NT2/D1 (cell line): Measurements from ENCODE around the gene R3HCC1L.
"Not testable (repeated sequence)": the region's sequence is repeated elsewhere in the genome, so short reads cannot be mapped to it uniquely, and the experiment has no call there.

Source experiments
- DNase-seq: peaks from one replicate; pipeline ENCODE4 v3.0.0-alpha.2; 2011; ENCODE audit warnings: low read depth, low spot score
- H3K27me3 ChIP-seq: 2 replicates; pipeline ENCODE4 v1.6.0; 2011; ENCODE audit warnings: mild to moderate bottlenecking; ENCODE audit not compliant: insufficient read length, insufficient read depth
- H3K36me3 ChIP-seq: 2 replicates; pipeline ENCODE4 v1.6.1; 2011; ENCODE audit warnings: mild to moderate bottlenecking, low read length, mixed read lengths; ENCODE audit not compliant: insufficient read depth, insufficient read length
- H3K4me1 ChIP-seq: 2 replicates; pipeline ENCODE4 v1.5.1; 2011; ENCODE audit not compliant: insufficient read depth, insufficient read length
- H3K4me3 ChIP-seq: 2 replicates; pipeline ENCODE4 v1.5.1; 2011; ENCODE audit warnings: low read depth; ENCODE audit not compliant: insufficient read length
- H3K9ac ChIP-seq: 2 replicates; pipeline ENCODE4 v1.6.0; 2011; ENCODE audit warnings: low read depth; ENCODE audit not compliant: insufficient read length
- H3K9me3 ChIP-seq: 2 replicates; pipeline ENCODE4 v1.5.1; 2011; ENCODE audit warnings: mild to moderate bottlenecking, low read length; ENCODE audit not compliant: insufficient read depth
- SUZ12 ChIP-seq: IDR thresholded peaks from 2 replicates; pipeline ENCODE4 v1.6.1; 2011; ENCODE audit not compliant: insufficient read length, insufficient read depth; ENCODE audit errors: extremely low read depth
- YY1 ChIP-seq: IDR thresholded peaks from 2 replicates; pipeline ENCODE4 v1.6.1; 2011; ENCODE audit not compliant: insufficient read length, insufficient read depth
- ZNF274 ChIP-seq: IDR thresholded peaks from 2 replicates; pipeline ENCODE4 v1.6.1; 2011; ENCODE audit warnings: mild to moderate bottlenecking, low read depth, low read length

R3HCC1L gene

GRCh38 chr10:98150544-98150943 lies 16.1 kb downstream of the R3HCC1L start:
- Histone ChIP-seq H3K27me3 (no peaks in the 10 kb centered on the region), H3K9ac (no peak overlapping the region), H3K4me1 (no peaks in the 10 kb centered on the region), H3K9me3 (peaks cover 40% of the 10 kb centered on the region), H3K4me3 (no peak overlapping the region), H3K36me3 (peaks cover 10% of the 10 kb centered on the region)
- no peak for TF ChIP-seq YY1
- TF ChIP-seq SUZ12: no peak
- no peak for TF ChIP-seq ZNF274
- DNase-seq: no peak

GRCh38 chr10:98152778-98153177 lies 18.3 kb downstream of the R3HCC1L start:
- H3K36me3 ChIP-seq: peaks cover 17% of the 10 kb centered on the region
- not testable (repeated sequence) for H3K9ac ChIP-seq, H3K4me1 ChIP-seq, H3K27me3 ChIP-seq, H3K4me3 ChIP-seq, DNase-seq
- H3K9me3 ChIP-seq: peaks cover 31% of the 10 kb centered on the region

GRCh38 chr10:98153213-98153958 lies 18.9 kb downstream of the R3HCC1L start:
- H3K9ac ChIP-seq, H3K4me1 ChIP-seq, H3K4me3 ChIP-seq, H3K27me3 ChIP-seq, DNase-seq: not testable (repeated sequence)
- peaks cover 28% of the 10 kb centered on the region for H3K9me3 ChIP-seq
- H3K36me3 ChIP-seq: peaks cover 17% of the 10 kb centered on the region

- DNase-seq: no peak
- Histone ChIP-seq H3K9me3 (peaks cover 21% of the 10 kb centered on the region), H3K4me1 (no peaks in the 10 kb centered on the region), H3K9ac (no peak overlapping the region), H3K4me3 (no peak overlapping the region), H3K36me3 (peaks cover 17% of the 10 kb centered on the region), H3K27me3 (no peaks in the 10 kb centered on the region)
- TF ChIP-seq YY1: no peak
These were observed 19.6 kb downstream of the R3HCC1L start for GRCh38 chr10:98154076-98154475.

GRCh38 chr10:98158576-98158975 lies 24.1 kb downstream of the R3HCC1L start:
- Histone ChIP-seq H3K9me3 (no peaks in the 10 kb centered on the region), H3K4me1 (no peaks in the 10 kb centered on the region), H3K27me3 (no peaks in the 10 kb centered on the region), H3K4me3 (no peak overlapping the region), H3K9ac (no peak overlapping the region), H3K36me3 (peaks cover 21% of the 10 kb centered on the region)
- DNase-seq: no peak
- no peak for TF ChIP-seq ZNF274
- no peak for TF ChIP-seq SUZ12
- TF ChIP-seq YY1: no peak

- no peaks in the 10 kb centered on the region for H3K9me3 ChIP-seq
- no peak for DNase-seq
- H3K4me3 ChIP-seq: no peak overlapping the region
- no peaks in the 10 kb centered on the region for H3K27me3 ChIP-seq
- TF ChIP-seq YY1 (no peak), SUZ12 (no peak), ZNF274 (no peak)
- no peaks in the 10 kb centered on the region for H3K4me1 ChIP-seq
- peaks cover 31% of the 10 kb centered on the region for H3K36me3 ChIP-seq
- no peak overlapping the region for H3K9ac ChIP-seq
These were observed 29.5 kb downstream of the R3HCC1L start for GRCh38 chr10:98163941-98164340.

- TF ChIP-seq ZNF274: no peak
- TF ChIP-seq SUZ12: no peak
- TF ChIP-seq YY1: no peak
These were observed 32.7 kb downstream of the R3HCC1L start for GRCh38 chr10:98167191-98167590.

GRCh38 chr10:98168147-98168546 lies 33.7 kb downstream of the R3HCC1L start:
- no peaks in the 10 kb centered on the region for H3K9me3 ChIP-seq
- H3K36me3 ChIP-seq: peaks cover 25% of the 10 kb centered on the region
- no peak for DNase-seq
- H3K4me1 ChIP-seq: no peaks in the 10 kb centered on the region
- H3K9ac ChIP-seq: no peak overlapping the region
- H3K27me3 ChIP-seq: no peaks in the 10 kb centered on the region
- TF ChIP-seq SUZ12 (no peak), ZNF274 (no peak), YY1 (no peak)
- H3K4me3 ChIP-seq: no peak overlapping the region

More at GRCh38 chr10:98167191-98167590, 32.7 kb downstream of the R3HCC1L start:
- Histone ChIP-seq H3K9me3 (no peaks in the 10 kb centered on the region), H3K4me1 (no peaks in the 10 kb centered on the region), H3K4me3 (no peak overlapping the region), H3K27me3 (no peaks in the 10 kb centered on the region), H3K9ac (no peak overlapping the region), H3K36me3 (peaks cover 31% of the 10 kb centered on the region)
- no peak for DNase-seq
